Measurements from ENCODE around the gene CHIT1. TPM values are rescaled to one million over a fixed set of nuclear protein-coding genes. Genes with fewer than 3 reads are reported as not detected.

Gene CHIT1
- total RNA-seq, 4 donors from 2014 or later = 0.39 to 0.42 TPM; not detected in 2

GRCh38 chr1:203219934-203220333 is 9.5 kb downstream of the CHIT1 start:
- DNase-seq (ENCODE audit: low spot score in 2 of 2) = no peak
- Histone ChIP-seq H3K9me3 (no peaks in the 10 kb centered on the region), H3K4me3 (no peak overlapping the region), H3K27me3 (no peaks in the 10 kb centered on the region), H3K4me1 (peaks cover 0 to 2% (median 0%) of the 10 kb centered on the region in 4 donors), H3K27ac (no peak overlapping the region), H3K36me3 (no peaks in the 10 kb centered on the region)
- 55 to 68% methylated on average over 6 to 8 of the region's 8 CpGs for WGBS, 2 donors
- TF ChIP-seq EP300 (IDR thresholded peaks at IDR 0.05) (no peak), POLR2A (IDR thresholded peaks at IDR 0.05) (no peak), CTCF (IDR thresholded peaks at IDR 0.05) (no peak)

GRCh38 chr1:203219171-203219570 is 10.3 kb downstream of the CHIT1 start:
- H3K4me3 ChIP-seq = no peak overlapping the region
- H3K9me3 ChIP-seq = no peaks in the 10 kb centered on the region
- peaks cover 0 to 2% (median 0%) of the 10 kb centered on the region in 4 donors for H3K4me1 ChIP-seq
- no peaks in the 10 kb centered on the region for H3K27me3 ChIP-seq
- no peak overlapping the region for H3K27ac ChIP-seq
- DNase-seq (ENCODE audit: low spot score in 2 of 2) = no peak
- 64 to 88% methylated on average over 1 of the region's 1 CpG for WGBS, 2 donors
- TF ChIP-seq CTCF (IDR thresholded peaks at IDR 0.05) (no peak), POLR2A (IDR thresholded peaks at IDR 0.05) (no peak), EP300 (IDR thresholded peaks at IDR 0.05) (no peak)
- no peaks in the 10 kb centered on the region for H3K36me3 ChIP-seq

GRCh38 chr1:203217668-203218067 is 11.8 kb downstream of the CHIT1 start:
- Histone ChIP-seq H3K9me3 (no peaks in the 10 kb centered on the region), H3K4me3 (no peak overlapping the region), H3K27me3 (no peaks in the 10 kb centered on the region), H3K27ac (no peak overlapping the region), H3K36me3 (no peaks in the 10 kb centered on the region), H3K4me1 (peaks cover 0 to 2% (median 0%) of the 10 kb centered on the region in 4 donors)
- no peak for TF ChIP-seq CTCF (IDR thresholded peaks at IDR 0.05)
- no peak for TF ChIP-seq EP300 (IDR thresholded peaks at IDR 0.05)
- TF ChIP-seq POLR2A (IDR thresholded peaks at IDR 0.05) = no peak
- 62 to 78% methylated on average over 4 to 7 of the region's 7 CpGs for WGBS, 2 donors
- DNase-seq (ENCODE audit: low spot score in 2 of 2) = no peak

GRCh38 chr1:203217139-203217655 is 12.3 kb downstream of the CHIT1 start:
- WGBS, 2 donors = 40 to 64% methylated on average over 6 of the region's 6 CpGs
- Histone ChIP-seq H3K27ac (no peak overlapping the region), H3K4me1 (peaks cover 0 to 2% (median 0%) of the 10 kb centered on the region in 4 donors), H3K36me3 (no peaks in the 10 kb centered on the region), H3K27me3 (no peaks in the 10 kb centered on the region), H3K9me3 (no peaks in the 10 kb centered on the region), H3K4me3 (no peak overlapping the region)
- no peak for TF ChIP-seq POLR2A (IDR thresholded peaks at IDR 0.05)
- no peak for TF ChIP-seq EP300 (IDR thresholded peaks at IDR 0.05)
- DNase-seq (ENCODE audit: low spot score in 2 of 2) = no peak

GRCh38 chr1:203216274-203217138 is 13.0 kb downstream of the CHIT1 start:
- Histone ChIP-seq H3K36me3 (no peaks in the 10 kb centered on the region), H3K4me1 (peaks cover 0 to 2% (median 0%) of the 10 kb centered on the region in 4 donors), H3K4me3 (no peak overlapping the region), H3K9me3 (no peaks in the 10 kb centered on the region), H3K27ac (no peak overlapping the region), H3K27me3 (no peaks in the 10 kb centered on the region)
- TF ChIP-seq CTCF (IDR thresholded peaks at IDR 0.05) (peak; percentile 61 to 91 (median 68)), EP300 (IDR thresholded peaks at IDR 0.05) (no peak)
- 24 to 33% methylated on average over 16 to 19 of the region's 19 CpGs for WGBS, 2 donors
- DNase-seq (ENCODE audit: low spot score in 2 of 2) = peak in 1 of 2 donors; percentile 79

Measured in tibial nerve (tissue), 4 donors.